ENCODE data around the gene GLUL.

GLUL gene

DNA sequence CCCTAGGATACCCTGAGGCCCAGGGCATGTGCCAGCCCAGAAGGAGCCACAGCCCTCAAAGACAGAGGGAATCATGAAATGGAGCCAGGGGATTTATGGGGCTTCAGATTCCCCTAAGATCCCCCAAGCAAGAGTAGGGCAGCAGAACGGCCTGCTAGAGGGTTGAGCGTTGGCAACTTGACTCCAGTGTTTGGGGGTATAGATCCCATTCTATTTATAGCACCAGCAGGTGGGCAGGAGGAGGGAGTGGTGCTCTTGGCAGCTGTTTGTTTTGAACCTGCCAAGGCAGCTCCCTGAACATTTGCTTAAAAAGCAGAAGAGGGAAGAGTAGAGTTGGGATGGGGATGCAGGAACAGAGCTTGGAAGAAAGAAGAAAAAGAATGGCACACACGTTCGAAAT lies 33.7 kb downstream of the GLUL start:
- H3K4me1 ChIP-seq (ENCODE audit: control insufficient read depth, insufficient read depth, low read length), result no peaks in the 10 kb centered on the region
- DNase-seq (ENCODE audit: low read depth), result no peak

DNA sequence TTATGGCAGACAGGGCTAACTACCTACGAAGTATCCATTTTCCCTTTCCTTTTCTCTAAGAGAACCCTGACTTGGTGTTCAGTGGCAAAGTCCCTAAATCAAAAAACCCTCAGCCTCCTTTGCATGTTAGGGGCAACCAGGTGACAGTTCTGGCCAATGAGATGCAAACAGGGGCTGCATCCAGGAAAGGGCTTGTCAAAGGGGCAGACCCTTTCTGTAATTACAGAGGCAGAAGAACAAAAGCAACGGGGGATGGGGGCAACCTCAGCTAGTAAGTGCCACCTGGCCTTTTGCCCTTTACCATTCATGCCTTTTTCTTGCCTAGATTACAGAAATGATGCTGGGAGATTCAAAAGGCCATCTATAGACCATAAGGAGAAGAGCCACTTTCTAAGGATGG lies 34.4 kb downstream of the GLUL start:
- Histone ChIP-seq H3K9ac (ENCODE audit: low read length) (no peak overlapping the region), H3K4me1 (ENCODE audit: control insufficient read depth, insufficient read depth, low read length) (peaks cover 3% of the 10 kb centered on the region), H3K27me3 (replicated peaks; ENCODE audit: control insufficient read depth, insufficient read depth, low read length) (no peaks in the 10 kb centered on the region), H3K36me3 (ENCODE audit: control insufficient read depth, insufficient read depth, low read length, severe bottlenecking) (no peaks in the 10 kb centered on the region), H3K9me3 (ENCODE audit: control insufficient read depth, low read length) (no peaks in the 10 kb centered on the region), H3K4me3 (ENCODE audit: low read length) (no peak overlapping the region)
- no peak for DNase-seq (ENCODE audit: low read depth)

More for the DNA sequence above, 33.7 kb downstream of the GLUL start:
- Histone ChIP-seq H3K9ac (ENCODE audit: low read length) (no peak overlapping the region), H3K9me3 (ENCODE audit: control insufficient read depth, low read length) (no peaks in the 10 kb centered on the region), H3K4me3 (ENCODE audit: low read length) (no peak overlapping the region), H3K27me3 (replicated peaks; ENCODE audit: control insufficient read depth, insufficient read depth, low read length) (no peaks in the 10 kb centered on the region), H3K36me3 (ENCODE audit: control insufficient read depth, insufficient read depth, low read length, severe bottlenecking) (no peaks in the 10 kb centered on the region)

DNA sequence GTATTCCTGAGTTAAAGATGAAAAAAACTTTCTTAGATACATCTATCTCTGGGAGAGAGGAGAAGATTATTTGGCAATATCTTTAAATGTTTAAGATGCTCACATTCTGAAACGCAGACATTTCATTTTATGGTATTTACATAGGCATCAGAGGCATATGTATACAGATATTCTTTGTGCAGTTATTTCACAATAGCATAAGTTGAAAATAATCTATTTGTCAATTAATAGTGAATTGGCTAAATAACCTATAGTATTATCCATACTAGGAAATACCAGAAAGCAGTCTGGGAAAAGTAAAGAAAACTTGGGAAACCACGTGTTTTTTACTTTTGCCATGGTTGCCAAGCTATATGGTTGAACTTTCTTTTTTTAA lies 35.9 kb downstream of the GLUL start:
- no peak overlapping the region for H3K4me3 ChIP-seq (ENCODE audit: low read length)
- no peaks in the 10 kb centered on the region for H3K9me3 ChIP-seq (ENCODE audit: control insufficient read depth, low read length)
- no peaks in the 10 kb centered on the region for H3K36me3 ChIP-seq (ENCODE audit: control insufficient read depth, insufficient read depth, low read length, severe bottlenecking)
- peaks cover 18% of the 10 kb centered on the region for H3K4me1 ChIP-seq (ENCODE audit: control insufficient read depth, insufficient read depth, low read length)
- H3K9ac ChIP-seq (ENCODE audit: low read length), result no peak overlapping the region
- no peaks in the 10 kb centered on the region for H3K27me3 ChIP-seq (replicated peaks; ENCODE audit: control insufficient read depth, insufficient read depth, low read length)
- no peak for DNase-seq (ENCODE audit: low read depth)

DNA sequence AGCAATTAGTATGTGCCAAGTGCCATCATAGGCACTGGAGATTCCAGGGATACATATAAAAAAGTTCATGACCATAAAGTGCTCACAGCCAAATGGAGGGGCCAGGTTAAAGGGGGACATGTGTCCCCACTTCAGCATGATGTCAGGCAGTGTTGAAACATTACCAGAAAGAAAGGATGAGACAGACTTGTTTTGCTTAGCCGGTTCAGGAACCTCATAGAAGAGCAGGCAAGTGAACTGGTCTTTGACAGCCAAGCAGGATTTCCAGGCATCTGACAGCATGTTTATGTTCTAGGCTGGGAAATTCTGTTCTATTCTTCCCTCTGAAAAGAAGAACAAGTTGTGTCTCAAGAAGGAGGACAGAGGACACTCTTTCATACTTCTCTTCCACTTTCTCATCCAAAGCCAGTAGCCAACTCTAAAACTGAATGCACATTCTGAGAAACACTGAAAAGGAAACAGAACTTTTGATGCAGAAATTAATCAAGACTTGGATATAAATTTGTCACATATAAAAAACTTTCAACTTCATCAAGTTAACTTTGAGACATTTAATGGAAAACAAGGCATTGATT lies 39.7 kb downstream of the GLUL start:
- no peaks in the 10 kb centered on the region for H3K36me3 ChIP-seq (ENCODE audit: control insufficient read depth, insufficient read depth, low read length, severe bottlenecking)
- peak; percentile 49 for DNase-seq (ENCODE audit: low read depth)
- no peak overlapping the region for H3K9ac ChIP-seq (ENCODE audit: low read length)
- H3K4me1 ChIP-seq (ENCODE audit: control insufficient read depth, insufficient read depth, low read length), result peaks cover 26% of the 10 kb centered on the region
- H3K4me3 ChIP-seq (ENCODE audit: low read length), result no peak overlapping the region
- no peaks in the 10 kb centered on the region for H3K9me3 ChIP-seq (ENCODE audit: control insufficient read depth, low read length)
- no peaks in the 10 kb centered on the region for H3K27me3 ChIP-seq (replicated peaks; ENCODE audit: control insufficient read depth, insufficient read depth, low read length)

DNA sequence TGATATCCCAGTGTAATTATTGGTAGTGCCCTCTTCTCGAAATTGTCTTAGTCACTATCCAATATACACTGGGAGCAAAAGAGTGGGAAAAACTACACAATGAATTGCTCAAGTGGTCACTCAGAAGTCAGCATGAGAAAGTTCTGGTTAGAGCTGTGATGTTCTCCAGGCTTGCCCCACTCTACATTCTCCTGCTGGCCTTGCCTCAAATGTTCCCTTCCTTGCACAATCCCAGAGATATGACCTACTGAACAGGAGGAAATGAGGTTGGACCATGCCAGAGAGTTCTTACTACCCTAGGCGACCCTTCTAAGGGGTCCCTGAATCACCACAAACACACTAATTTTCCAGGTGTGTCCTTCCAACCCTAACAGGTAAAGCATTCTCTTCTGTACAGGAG lies 40.8 kb downstream of the GLUL start:
- peaks cover 26% of the 10 kb centered on the region for H3K4me1 ChIP-seq (ENCODE audit: control insufficient read depth, insufficient read depth, low read length)
- peak; percentile 82 for DNase-seq (ENCODE audit: low read depth)
- H3K36me3 ChIP-seq (ENCODE audit: control insufficient read depth, insufficient read depth, low read length, severe bottlenecking), result no peaks in the 10 kb centered on the region
- no peak overlapping the region for H3K4me3 ChIP-seq (ENCODE audit: low read length)
- H3K27me3 ChIP-seq (replicated peaks; ENCODE audit: control insufficient read depth, insufficient read depth, low read length), result no peaks in the 10 kb centered on the region
- H3K9me3 ChIP-seq (ENCODE audit: control insufficient read depth, low read length), result no peaks in the 10 kb centered on the region
- no peak overlapping the region for H3K9ac ChIP-seq (ENCODE audit: low read length)

DNA sequence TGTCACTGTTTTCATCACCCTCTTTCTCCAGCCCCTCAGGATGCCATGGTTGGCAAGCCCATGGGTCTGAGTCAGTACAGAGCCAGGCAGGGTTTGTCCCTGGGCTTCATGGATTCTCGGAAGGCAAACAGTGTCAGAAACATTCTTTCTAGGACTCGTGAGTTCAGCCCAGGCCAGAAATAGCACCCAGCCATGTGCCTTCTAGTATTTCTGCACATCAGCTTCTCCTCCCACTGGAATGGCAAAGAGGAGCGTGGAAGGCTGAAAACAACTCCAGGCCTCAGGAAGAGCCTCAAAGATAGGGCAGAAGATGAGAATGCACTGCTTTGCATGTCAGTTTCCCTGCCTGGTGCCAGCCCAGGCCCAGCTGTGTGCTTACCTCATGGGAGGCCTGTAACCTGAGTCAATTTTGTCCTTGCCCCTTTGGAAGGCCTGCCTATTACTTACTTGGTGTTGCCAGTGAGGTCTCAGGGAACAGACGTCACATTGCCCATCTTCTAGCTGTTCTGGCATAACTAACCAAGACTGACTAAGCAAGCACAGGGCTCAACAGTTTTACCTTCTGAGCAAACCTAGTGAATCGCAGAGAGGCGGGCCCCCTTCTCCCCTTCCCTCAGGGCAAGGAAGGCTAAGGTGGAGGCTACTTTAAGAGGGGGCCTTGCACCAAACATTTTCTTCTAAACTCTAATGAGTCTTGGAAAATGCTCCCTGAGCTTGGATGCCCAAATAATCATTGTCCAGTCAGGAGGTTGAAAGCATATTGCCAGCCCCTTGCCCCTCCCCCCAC lies 42.4 kb downstream of the GLUL start:
- Histone ChIP-seq H3K36me3 (ENCODE audit: control insufficient read depth, insufficient read depth, low read length, severe bottlenecking) (no peaks in the 10 kb centered on the region), H3K9me3 (ENCODE audit: control insufficient read depth, low read length) (no peaks in the 10 kb centered on the region), H3K9ac (ENCODE audit: low read length) (no peak overlapping the region), H3K4me3 (ENCODE audit: low read length) (no peak overlapping the region), H3K27me3 (replicated peaks; ENCODE audit: control insufficient read depth, insufficient read depth, low read length) (no peaks in the 10 kb centered on the region), H3K4me1 (ENCODE audit: control insufficient read depth, insufficient read depth, low read length) (peaks cover 26% of the 10 kb centered on the region)
- peak; percentile 87 for DNase-seq (ENCODE audit: low read depth)

DNA sequence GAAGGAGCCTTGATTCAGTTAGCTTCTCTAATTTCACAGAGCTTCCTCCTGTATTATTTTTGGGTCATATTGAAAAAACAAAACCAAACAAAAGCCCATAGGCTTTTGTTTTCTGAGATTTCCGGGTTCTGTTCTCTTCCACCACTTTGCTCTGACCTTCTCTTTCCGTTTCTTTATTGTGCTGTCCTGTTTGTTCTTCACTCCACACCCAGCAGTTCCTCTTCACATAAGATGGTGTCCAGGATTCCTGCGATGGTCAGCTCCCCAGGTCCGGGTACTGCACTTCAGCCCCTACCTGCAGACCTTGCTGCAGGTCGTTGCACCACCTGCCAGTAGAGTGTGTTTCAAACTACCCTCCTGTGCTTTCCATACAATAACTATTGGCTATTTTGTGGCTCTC lies 44.6 kb downstream of the GLUL start:
- H3K9ac ChIP-seq (ENCODE audit: low read length), result no peak overlapping the region
- H3K36me3 ChIP-seq (ENCODE audit: control insufficient read depth, insufficient read depth, low read length, severe bottlenecking), result no peaks in the 10 kb centered on the region
- H3K4me1 ChIP-seq (ENCODE audit: control insufficient read depth, insufficient read depth, low read length), result peaks cover 21% of the 10 kb centered on the region
- no peak for DNase-seq (ENCODE audit: low read depth)
- H3K27me3 ChIP-seq (replicated peaks; ENCODE audit: control insufficient read depth, insufficient read depth, low read length), result no peaks in the 10 kb centered on the region
- no peaks in the 10 kb centered on the region for H3K9me3 ChIP-seq (ENCODE audit: control insufficient read depth, low read length)
- no peak overlapping the region for H3K4me3 ChIP-seq (ENCODE audit: low read length)

DNA sequence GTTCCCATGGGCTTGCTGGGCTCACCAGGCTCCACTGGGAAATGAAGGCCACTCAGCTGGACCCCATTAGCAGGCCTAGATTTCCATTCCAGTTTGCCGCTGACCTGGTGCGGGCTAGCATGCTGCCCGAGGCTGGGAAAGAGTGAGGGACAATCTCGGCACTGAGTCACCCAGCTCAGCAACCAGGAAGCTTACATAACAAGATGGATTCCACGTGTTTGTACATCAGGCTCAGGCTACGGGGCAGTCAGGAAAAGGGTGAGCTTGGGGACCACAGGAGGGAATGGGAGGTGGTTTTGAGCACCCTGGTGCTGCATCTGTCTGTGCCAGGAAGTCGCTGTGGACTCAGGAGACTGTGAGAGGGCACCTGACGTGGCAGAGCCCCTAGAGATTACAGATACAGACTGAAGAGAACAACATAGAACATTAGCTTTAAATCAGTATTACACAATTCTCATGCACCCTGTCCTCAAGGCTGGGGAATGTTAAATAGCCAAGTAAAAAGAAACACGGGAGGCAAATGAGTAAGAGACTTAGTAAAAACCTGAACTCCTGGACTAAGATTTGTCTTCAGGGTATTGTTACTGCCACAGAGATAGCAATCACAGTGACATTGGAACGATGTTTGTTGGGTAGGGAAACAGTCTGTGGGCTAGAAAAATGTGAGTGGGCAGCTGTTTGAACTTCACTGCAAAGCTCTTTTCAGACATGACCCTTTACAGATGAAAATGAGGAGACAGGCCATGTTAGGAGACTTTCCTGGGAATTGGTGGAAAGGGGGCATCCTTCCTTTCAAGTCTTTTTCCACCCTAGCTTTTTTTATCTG lies 51.1 kb downstream of the GLUL start:
- Histone ChIP-seq H3K4me1 (ENCODE audit: control insufficient read depth, insufficient read depth, low read length) (peaks cover 27% of the 10 kb centered on the region), H3K36me3 (ENCODE audit: control insufficient read depth, insufficient read depth, low read length, severe bottlenecking) (no peaks in the 10 kb centered on the region), H3K9ac (ENCODE audit: low read length) (peak overlapping the region; percentile 15), H3K4me3 (ENCODE audit: low read length) (peak overlapping the region; percentile 20), H3K27me3 (replicated peaks; ENCODE audit: control insufficient read depth, insufficient read depth, low read length) (no peaks in the 10 kb centered on the region), H3K9me3 (ENCODE audit: control insufficient read depth, low read length) (no peaks in the 10 kb centered on the region)
- peak; percentile 85 for DNase-seq (ENCODE audit: low read depth)

DNA sequence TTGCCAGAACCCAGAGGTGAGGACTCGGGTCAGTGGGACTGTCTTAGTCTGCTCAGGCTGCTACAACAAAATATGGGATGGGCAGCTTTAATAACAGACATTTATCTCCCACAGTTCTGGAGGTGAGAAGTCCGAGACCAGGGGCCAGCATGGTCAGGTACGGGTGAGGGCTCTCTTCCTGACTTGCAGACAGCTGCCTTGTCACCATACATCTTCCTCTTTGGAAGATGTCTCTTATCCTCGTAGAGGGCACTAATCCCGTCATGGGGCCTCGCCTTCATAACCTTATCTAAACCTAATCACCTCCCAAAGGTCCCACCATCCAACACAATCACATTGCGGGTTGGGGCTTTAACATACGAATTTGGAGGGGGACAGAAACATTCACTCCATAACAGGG lies 51.9 kb downstream of the GLUL start:
- H3K9me3 ChIP-seq (ENCODE audit: control insufficient read depth, low read length), result no peaks in the 10 kb centered on the region
- peaks cover 27% of the 10 kb centered on the region for H3K4me1 ChIP-seq (ENCODE audit: control insufficient read depth, insufficient read depth, low read length)
- no peak overlapping the region for H3K4me3 ChIP-seq (ENCODE audit: low read length)
- H3K9ac ChIP-seq (ENCODE audit: low read length), result no peak overlapping the region
- no peaks in the 10 kb centered on the region for H3K36me3 ChIP-seq (ENCODE audit: control insufficient read depth, insufficient read depth, low read length, severe bottlenecking)
- peaks cover 2% of the 10 kb centered on the region for H3K27me3 ChIP-seq (replicated peaks; ENCODE audit: control insufficient read depth, insufficient read depth, low read length)
- no peak for DNase-seq (ENCODE audit: low read depth)

DNA sequence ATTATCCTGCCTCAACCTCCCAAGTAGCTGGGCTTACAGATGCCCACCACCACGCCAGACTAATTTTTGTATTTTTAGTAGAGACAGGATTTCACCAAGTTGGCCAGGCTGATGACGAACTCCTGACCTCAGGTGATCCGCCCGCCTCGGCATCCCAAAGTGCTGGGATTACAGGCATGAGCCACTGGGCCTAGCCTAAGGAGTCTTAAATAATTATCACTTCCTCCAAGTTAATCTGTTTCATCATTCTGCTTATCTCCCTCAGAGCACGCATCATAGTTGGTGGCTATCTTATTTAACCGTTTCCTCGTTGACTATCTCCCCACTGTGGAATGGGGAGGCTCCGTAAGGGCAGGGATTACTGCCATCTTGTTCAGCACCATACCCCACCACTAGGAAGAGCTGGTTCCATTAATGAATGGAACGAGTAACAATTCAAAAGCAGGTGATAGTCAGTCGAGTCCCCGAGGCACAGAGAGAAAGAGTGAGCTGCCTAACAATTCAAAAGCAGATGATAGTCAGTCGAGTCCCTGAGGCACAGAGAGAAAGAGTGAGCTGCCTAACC lies 52.7 kb downstream of the GLUL start:
- no peak overlapping the region for H3K4me3 ChIP-seq (ENCODE audit: low read length)
- no peak for DNase-seq (ENCODE audit: low read depth)
- H3K9me3 ChIP-seq (ENCODE audit: control insufficient read depth, low read length), result no peaks in the 10 kb centered on the region
- no peaks in the 10 kb centered on the region for H3K36me3 ChIP-seq (ENCODE audit: control insufficient read depth, insufficient read depth, low read length, severe bottlenecking)
- peaks cover 8% of the 10 kb centered on the region for H3K27me3 ChIP-seq (replicated peaks; ENCODE audit: control insufficient read depth, insufficient read depth, low read length)
- H3K4me1 ChIP-seq (ENCODE audit: control insufficient read depth, insufficient read depth, low read length), result peaks cover 27% of the 10 kb centered on the region
- H3K9ac ChIP-seq (ENCODE audit: low read length), result no peak overlapping the region

All from adipocyte (in vitro differentiated cells).